ENCODE measurements around the gene MBD1. TPM values are rescaled to one million over a fixed set of nuclear protein-coding genes. Genes with fewer than 3 reads are reported as not detected.

Gene MBD1
- total RNA-seq, 1 experiment from 2014 or later: 58.1 TPM

DNA sequence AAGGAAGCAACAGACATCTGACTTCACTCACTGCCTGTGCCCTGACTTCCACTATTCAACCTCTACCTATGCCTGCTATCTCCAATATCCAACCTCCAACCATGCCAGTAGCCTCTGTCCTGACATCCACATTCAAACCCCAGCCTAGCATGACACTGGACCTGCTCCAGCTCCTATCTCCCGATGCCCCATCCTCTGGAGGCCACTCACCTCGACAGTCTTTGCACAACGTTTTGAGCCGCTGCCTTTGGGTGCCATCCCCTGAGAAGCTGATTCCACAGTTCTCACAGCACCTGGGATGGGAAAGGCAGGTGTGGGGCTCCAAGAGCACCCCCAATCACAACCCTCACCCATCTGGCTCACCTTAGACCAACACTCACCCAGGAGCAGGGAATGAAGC lies 4.9 kb downstream of the MBD1 start:
- TF ChIP-seq, protein P1, sequence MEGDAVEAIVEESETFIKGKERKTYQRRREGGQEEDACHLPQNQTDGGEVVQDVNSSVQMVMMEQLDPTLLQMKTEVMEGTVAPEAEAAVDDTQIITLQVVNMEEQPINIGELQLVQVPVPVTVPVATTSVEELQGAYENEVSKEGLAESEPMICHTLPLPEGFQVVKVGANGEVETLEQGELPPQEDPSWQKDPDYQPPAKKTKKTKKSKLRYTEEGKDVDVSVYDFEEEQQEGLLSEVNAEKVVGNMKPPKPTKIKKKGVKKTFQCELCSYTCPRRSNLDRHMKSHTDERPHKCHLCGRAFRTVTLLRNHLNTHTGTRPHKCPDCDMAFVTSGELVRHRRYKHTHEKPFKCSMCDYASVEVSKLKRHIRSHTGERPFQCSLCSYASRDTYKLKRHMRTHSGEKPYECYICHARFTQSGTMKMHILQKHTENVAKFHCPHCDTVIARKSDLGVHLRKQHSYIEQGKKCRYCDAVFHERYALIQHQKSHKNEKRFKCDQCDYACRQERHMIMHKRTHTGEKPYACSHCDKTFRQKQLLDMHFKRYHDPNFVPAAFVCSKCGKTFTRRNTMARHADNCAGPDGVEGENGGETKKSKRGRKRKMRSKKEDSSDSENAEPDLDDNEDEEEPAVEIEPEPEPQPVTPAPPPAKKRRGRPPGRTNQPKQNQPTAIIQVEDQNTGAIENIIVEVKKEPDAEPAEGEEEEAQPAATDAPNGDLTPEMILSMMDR (conservative IDR thresholded peaks at IDR 0.05): no peak
- no peak for DNase-seq
- Histone ChIP-seq H3K9me3 (ENCODE audit: control insufficient read depth, low read depth, low read length) (no peaks in the 10 kb centered on the region), H3K9ac (ENCODE audit: extremely low read depth, insufficient read length, low read length) (no peak overlapping the region), H3K4ac (ENCODE audit: low read depth, low read length) (no peak overlapping the region), H2AK5ac (ENCODE audit: insufficient read length, low read length) (no peak overlapping the region), H3K27ac (ENCODE audit: insufficient read length, low read depth, low read length) (no peak overlapping the region), H4K5ac (ENCODE audit: insufficient read length, low read depth, low read length) (no peak overlapping the region), H4K91ac (ENCODE audit: insufficient read length, low read depth, low read length) (no peak overlapping the region), H4K8ac (replicated peaks; ENCODE audit: insufficient read length, low read depth, low read length) (no peak overlapping the region), H2BK120ac (ENCODE audit: low read depth, low read length, poor library complexity, severe bottlenecking) (no peak overlapping the region), H3K18ac (ENCODE audit: insufficient read length, low read depth, low read length) (no peak overlapping the region), H3K4me2 (ENCODE audit: insufficient read depth, insufficient read length, low read length) (no peak overlapping the region), H3T11ph (ENCODE audit: low read length) (no peak overlapping the region), H3K23me2 (ENCODE audit: insufficient read length, low read depth, low read length, poor library complexity, severe bottlenecking) (peaks cover 5% of the 10 kb centered on the region), H3K14ac (ENCODE audit: insufficient read depth, low read length) (no peak overlapping the region), H2BK5ac (ENCODE audit: insufficient read length, low read length) (no peak overlapping the region), H2BK12ac (ENCODE audit: insufficient read length, low read depth, low read length) (no peak overlapping the region), H2BK15ac (ENCODE audit: low read depth, low read length) (no peak overlapping the region), H3K4me1 (ENCODE audit: insufficient read depth, low read length) (no peaks in the 10 kb centered on the region), H2BK20ac (ENCODE audit: low read depth, low read length, poor library complexity, severe bottlenecking) (no peak overlapping the region), H2AFZ (ENCODE audit: low read length) (no peak overlapping the region), H3K79me1 (ENCODE audit: insufficient read depth, low read depth, low read length, poor library complexity, severe bottlenecking) (no peaks in the 10 kb centered on the region), H3K27me3 (ENCODE audit: insufficient read depth, low read length) (no peaks in the 10 kb centered on the region), H3K79me2 (ENCODE audit: insufficient read depth, low read length) (no peaks in the 10 kb centered on the region; the same call in 1 of the 2 replicates), H3K23ac (ENCODE audit: insufficient read length, low read depth, low read length) (no peak overlapping the region), H3K56ac (ENCODE audit: insufficient read length, low read depth, low read length) (no peak overlapping the region), H4K20me1 (ENCODE audit: control insufficient read depth, insufficient read depth, insufficient read length) (no peaks in the 10 kb centered on the region)
- Mint-ChIP-seq H3K4me3 (no peak overlapping the region), H3K27me3 (ENCODE audit: low read depth) (no peaks in the 10 kb centered on the region; the same call in 1 of the 2 replicates), H3K36me3 (ENCODE audit: insufficient read depth in 1 of 3, low read depth in 3 of 3) (peaks cover 34 to 68% (median 65%) of the 10 kb centered on the region in 3 experiments; a peak in 6 of 7 replicates), H3K27ac (no peak overlapping the region; a peak in 1 of 7 replicates), H3K9me3 (no peaks in the 10 kb centered on the region), H3K4me1 (peaks cover 9% of the 10 kb centered on the region in 2 experiments)
- WGBS (ENCODE audit: extremely low coverage, insufficient read length, low lambda C conversion rate): no CpG with 5 or more reads among the region's 4 CpGs
